PFSK-1 (cell line): ENCODE results near the gene EXOC4.

Source experiments
- FOXP2 ChIP-seq: optimal IDR thresholded peaks from 2 replicates; pipeline ENCODE3; 2011; ENCODE audit warnings: borderline replicate concordance, control low read depth, inconsistent platforms; ENCODE audit not compliant: insufficient read depth; ENCODE audit errors: extremely low read length, extremely low read depth
- POLR2AphosphoS5 ChIP-seq: IDR thresholded peaks from 2 replicates; pipeline ENCODE4 v1.6.1; 2012; ENCODE audit warnings: low read depth, mild to moderate bottlenecking, control low read depth, low read length, moderate library complexity
- SIN3A ChIP-seq: IDR thresholded peaks from 2 replicates; pipeline ENCODE4 v1.6.1; 2012; ENCODE audit warnings: mild to moderate bottlenecking, low read length, moderate library complexity, borderline replicate concordance; ENCODE audit not compliant: insufficient read depth
- TAF1 ChIP-seq: IDR thresholded peaks from 2 replicates; pipeline ENCODE4 v1.6.1; 2012; ENCODE audit warnings: low read length, control low read depth, borderline replicate concordance; ENCODE audit not compliant: insufficient read depth
- TF ChIP-seq, protein P1 (sequence below), 2 experiments: IDR thresholded peaks; 2 replicates each; pipeline versions ENCODE4 v1.6.1 to v1.8.0; 2011 to 2012; ENCODE audit warnings: low read depth in 2 of 2, low read length in 2 of 2, control low read depth in 1 of 2, inconsistent platforms in 1 of 2, mild to moderate bottlenecking in 1 of 2, moderate library complexity in 1 of 2; ENCODE audit not compliant: insufficient read depth in 1 of 2

- TF ChIP-seq POLR2AphosphoS5 (no peak), FOXP2 (no peak), TAF1 (no peak), SIN3A (no peak)
- TF ChIP-seq, protein P1, sequence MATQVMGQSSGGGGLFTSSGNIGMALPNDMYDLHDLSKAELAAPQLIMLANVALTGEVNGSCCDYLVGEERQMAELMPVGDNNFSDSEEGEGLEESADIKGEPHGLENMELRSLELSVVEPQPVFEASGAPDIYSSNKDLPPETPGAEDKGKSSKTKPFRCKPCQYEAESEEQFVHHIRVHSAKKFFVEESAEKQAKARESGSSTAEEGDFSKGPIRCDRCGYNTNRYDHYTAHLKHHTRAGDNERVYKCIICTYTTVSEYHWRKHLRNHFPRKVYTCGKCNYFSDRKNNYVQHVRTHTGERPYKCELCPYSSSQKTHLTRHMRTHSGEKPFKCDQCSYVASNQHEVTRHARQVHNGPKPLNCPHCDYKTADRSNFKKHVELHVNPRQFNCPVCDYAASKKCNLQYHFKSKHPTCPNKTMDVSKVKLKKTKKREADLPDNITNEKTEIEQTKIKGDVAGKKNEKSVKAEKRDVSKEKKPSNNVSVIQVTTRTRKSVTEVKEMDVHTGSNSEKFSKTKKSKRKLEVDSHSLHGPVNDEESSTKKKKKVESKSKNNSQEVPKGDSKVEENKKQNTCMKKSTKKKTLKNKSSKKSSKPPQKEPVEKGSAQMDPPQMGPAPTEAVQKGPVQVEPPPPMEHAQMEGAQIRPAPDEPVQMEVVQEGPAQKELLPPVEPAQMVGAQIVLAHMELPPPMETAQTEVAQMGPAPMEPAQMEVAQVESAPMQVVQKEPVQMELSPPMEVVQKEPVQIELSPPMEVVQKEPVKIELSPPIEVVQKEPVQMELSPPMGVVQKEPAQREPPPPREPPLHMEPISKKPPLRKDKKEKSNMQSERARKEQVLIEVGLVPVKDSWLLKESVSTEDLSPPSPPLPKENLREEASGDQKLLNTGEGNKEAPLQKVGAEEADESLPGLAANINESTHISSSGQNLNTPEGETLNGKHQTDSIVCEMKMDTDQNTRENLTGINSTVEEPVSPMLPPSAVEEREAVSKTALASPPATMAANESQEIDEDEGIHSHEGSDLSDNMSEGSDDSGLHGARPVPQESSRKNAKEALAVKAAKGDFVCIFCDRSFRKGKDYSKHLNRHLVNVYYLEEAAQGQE (IDR thresholded peaks at IDR 0.05; ENCODE audit: insufficient read depth in 1 of 2, low read depth in 2 of 2, low read length in 2 of 2), result peak in 1 of 2 experiments; percentile 77; a peak in 2 of 4 replicates
Measured at GRCh38 chr7:133412942-133413341, 160.1 kb downstream of the EXOC4 start.
